ENCODE data around the gene IFTAP.
"Not testable (repeated sequence)": the region's sequence is repeated elsewhere in the genome, so short reads cannot be mapped to it uniquely, and the experiment has no call there.

Gene IFTAP

GRCh38 chr11:36594316-36594989 lies at the start of gene IFTAP:
TSS of gene IFTAP (plus strand) at chr11:36594502. CDS start at chr11:36610104, 15,602 bp downstream.
- no peak for TF ChIP-seq CTCF (IDR thresholded peaks at IDR 0.05; ENCODE audit: low read depth, low read length, missing control alignments)
- DNase-seq (ENCODE audit: low read depth), result peak; percentile 4
- H3K4me3 ChIP-seq (ENCODE audit: low read depth, low read length), result peak within 1 kb of the TSS; percentile 54

GRCh38 chr11:36550385-36551115 lies 43.8 kb upstream of the IFTAP start:
- H3K4me3 ChIP-seq (ENCODE audit: low read depth, low read length), result no peak overlapping the region
- TF ChIP-seq CTCF (IDR thresholded peaks at IDR 0.05; ENCODE audit: low read depth, low read length, missing control alignments), result no peak
- no peak for DNase-seq (ENCODE audit: low read depth)

GRCh38 chr11:36557390-36557789 lies 36.9 kb upstream of the IFTAP start:
- not testable (repeated sequence) for DNase-seq (ENCODE audit: low read depth); H3K4me3 ChIP-seq (ENCODE audit: low read depth, low read length)

GRCh38 chr11:36557991-36558390 lies 36.3 kb upstream of the IFTAP start:
- H3K4me3 ChIP-seq (ENCODE audit: low read depth, low read length), result no peak overlapping the region
- no peak for TF ChIP-seq CTCF (IDR thresholded peaks at IDR 0.05; ENCODE audit: low read depth, low read length, missing control alignments)
- no peak for DNase-seq (ENCODE audit: low read depth)

- TF ChIP-seq CTCF (IDR thresholded peaks at IDR 0.05; ENCODE audit: low read depth, low read length, missing control alignments), result no peak
- no peak overlapping the region for H3K4me3 ChIP-seq (ENCODE audit: low read depth, low read length)
- no peak for DNase-seq (ENCODE audit: low read depth)
Measured at GRCh38 chr11:36558571-36559413, 35.5 kb upstream of the IFTAP start.

- peak; percentile 57 for TF ChIP-seq CTCF (IDR thresholded peaks at IDR 0.05; ENCODE audit: low read depth, low read length, missing control alignments)
- no peak overlapping the region for H3K4me3 ChIP-seq (ENCODE audit: low read depth, low read length)
- DNase-seq (ENCODE audit: low read depth), result no peak
Measured at GRCh38 chr11:36564376-36565030, 29.8 kb upstream of the IFTAP start.
